Posterior cingulate gyrus (tissue), 11 donors: ENCODE measurements around the gene LMBRD1.
"Not testable (repeated sequence)": the region's sequence is repeated elsewhere in the genome, so short reads cannot be mapped to it uniquely, and the experiment has no call there.

ENCODE experiments used
- DNase-seq, 10 donors: peaks; one replicate each; pipeline versions ENCODE4 v3.0.0 to v3.0.0-alpha.2; 2020 to 2021; ENCODE audit warnings: mixed read lengths in 3 of 10
- intact Hi-C: fragments of 100-400 bp; cut with DNase I; formaldehyde crosslinking; loops from one replicate; pipeline ENCODE4 v1.15.1; 2023

Gene LMBRD1

DNA sequence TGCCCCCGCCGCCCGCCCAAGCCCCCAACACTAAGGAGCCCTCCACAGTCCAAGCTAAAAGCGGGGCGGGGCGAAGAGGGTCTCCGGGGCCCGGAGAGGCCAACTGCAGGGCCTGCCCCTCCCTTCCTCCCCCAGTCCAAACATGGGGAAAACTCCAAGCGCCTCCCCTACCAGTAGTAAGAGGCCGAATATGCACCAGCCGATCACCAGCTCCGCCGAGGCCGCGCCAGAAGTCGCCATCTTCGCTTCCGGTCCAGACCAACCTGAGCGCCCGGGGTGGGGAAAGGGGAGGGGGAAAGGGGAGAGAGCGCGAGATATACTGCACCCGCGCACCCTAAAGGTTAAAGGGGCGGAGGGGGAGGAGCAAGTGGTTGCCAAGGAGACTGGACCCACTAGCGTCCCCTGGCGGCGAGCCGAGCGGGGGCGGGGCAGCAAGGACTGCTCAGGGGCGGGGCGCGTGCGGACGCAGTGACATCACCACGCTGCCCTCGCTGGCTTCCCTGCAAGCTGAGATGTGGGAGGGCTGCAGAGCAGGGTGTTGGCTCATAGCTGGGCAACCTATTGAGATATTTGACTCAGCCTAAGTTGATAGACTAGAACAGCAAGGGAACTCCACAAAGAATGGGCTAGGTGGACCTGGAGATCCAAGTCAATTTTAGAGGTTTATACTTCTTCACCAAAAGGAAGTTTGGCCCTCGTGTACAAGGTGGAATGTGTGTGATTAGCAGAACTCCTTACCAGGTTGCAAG lies at the start of gene LMBRD1:
Gene LMBRD1, minus strand, starts transcription at position 369 of the 749 bp plus-strand sequence. Its CDS starts 129 bp downstream, at position 240.
- DNase-seq = peak; percentile 93 to 100 (median 98)
- intact Hi-C loops = no loop called here

DNA sequence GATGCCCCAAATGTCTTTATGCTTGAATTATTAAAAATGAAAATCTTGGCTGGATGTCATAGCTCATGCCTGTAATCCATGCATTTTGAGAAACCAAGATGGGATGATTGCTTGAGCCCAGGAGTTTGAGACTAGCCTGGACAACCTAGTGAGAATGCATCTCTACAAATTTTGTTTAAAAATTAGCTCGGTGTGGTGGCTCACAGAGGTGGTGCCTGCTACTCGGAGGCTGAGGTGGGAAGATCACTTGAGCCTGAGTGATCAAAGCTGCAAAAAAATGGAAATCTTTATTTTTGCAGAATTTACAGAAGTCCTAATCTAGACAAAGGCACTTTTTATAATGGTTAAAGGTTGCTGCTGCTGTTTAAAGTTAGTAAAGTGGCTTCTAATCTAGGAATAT lies 49.5 kb upstream of the LMBRD1 start:
- no peak for DNase-seq
- intact Hi-C loops = no loop called here

DNA sequence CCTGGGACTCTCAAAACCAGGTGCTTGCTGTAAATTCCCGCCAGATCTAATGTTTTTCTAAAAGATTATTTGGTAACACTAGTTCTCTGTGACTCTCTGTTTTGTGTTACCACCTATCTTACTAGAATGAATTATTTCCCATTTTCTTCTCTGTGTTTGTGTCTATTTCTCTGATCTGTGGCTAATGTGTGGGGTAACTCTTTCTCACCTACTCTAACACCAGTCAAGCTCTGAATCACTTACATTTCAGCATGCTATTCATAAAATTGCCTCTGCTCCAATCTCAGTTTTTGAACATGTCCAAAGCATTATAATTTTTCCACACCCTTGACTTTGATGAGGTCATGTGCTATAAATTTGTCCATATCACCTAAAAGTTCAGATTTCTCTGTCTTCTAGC lies 46.4 kb upstream of the LMBRD1 start:
- DNase-seq = no peak
- intact Hi-C loops = no loop called here

DNA sequence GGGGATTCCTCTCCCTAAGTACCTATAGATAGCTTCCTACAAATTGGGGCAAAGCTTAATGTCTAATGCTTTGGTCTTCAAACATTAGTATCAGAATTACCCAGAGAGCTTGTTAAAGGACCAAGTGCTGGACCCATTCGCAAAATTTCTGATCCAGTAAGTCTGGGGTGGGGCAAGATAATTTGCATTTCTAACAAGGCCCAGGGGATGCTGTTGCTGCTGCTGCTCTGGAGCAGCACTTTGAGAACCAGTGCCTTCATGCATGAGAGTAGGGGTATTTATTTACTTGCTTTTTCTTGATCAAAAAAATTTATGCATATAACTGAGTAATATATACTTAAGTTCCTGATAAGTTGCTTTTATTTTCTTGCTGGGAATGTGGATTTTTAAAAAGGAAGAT lies 45.1 kb upstream of the LMBRD1 start:
- intact Hi-C loops = no loop called here
- DNase-seq = no peak

DNA sequence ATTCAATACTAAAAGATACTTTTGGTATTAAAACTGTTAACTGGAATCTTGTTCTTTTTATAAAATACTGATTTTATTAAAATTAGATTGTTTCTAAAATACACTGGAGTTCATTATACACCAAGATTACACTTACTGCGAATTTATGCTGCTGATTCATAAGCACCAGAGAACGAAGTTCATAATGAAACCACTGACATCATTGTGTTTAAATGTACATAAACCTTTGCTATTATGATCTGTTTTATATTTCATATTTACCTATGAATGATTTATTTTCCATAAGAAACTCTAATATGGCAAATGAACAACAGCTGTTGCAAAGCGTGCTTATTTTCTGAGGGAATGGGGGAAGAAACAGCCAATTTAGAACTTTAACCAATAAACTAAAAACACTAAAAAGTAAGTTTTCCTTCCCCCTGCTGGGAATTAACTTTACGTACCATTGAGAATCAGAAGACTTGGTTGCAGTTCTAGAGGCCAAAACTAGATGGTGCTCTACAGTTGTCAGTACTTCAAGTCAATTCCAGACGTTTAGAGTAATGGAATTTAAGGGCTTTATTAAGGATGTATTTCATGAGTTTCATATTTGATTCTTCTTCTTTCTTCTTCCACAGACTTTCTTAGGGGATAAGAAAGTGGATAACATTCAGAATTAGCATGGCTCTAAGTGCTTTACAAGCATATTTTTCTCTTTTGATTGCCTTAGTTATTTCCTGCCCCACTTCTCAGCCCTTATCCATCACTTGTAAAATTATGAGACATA lies 38.8 kb upstream of the LMBRD1 start:
- peak in 1 of 10 donors; percentile 17 for DNase-seq
- intact Hi-C loops = loop anchor here (2.0 to 5.0 kb wide), 2 partner anchors 273 to 332 kb away; no protein-coding TSS in a partner anchor

DNA sequence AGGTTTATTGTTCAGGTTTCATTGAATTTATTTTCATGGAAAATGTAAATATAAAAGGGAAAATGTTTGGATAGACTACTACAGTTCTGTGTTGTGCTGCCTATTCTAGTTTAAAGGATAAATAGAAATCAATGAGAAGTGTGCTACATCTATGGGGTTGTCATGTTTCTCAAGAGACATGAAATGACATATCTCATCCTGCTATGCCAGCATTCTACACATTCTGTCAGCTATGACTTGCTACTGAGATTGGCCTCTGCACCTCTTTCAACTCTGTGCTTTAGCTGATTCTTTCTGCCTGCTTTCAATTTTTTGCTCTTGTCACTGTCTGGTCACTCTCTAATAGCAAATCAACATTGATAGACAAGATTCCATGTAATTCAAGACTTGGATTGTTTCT lies 35.7 kb upstream of the LMBRD1 start:
- DNase-seq = no peak
- intact Hi-C loops = no loop called here

DNA sequence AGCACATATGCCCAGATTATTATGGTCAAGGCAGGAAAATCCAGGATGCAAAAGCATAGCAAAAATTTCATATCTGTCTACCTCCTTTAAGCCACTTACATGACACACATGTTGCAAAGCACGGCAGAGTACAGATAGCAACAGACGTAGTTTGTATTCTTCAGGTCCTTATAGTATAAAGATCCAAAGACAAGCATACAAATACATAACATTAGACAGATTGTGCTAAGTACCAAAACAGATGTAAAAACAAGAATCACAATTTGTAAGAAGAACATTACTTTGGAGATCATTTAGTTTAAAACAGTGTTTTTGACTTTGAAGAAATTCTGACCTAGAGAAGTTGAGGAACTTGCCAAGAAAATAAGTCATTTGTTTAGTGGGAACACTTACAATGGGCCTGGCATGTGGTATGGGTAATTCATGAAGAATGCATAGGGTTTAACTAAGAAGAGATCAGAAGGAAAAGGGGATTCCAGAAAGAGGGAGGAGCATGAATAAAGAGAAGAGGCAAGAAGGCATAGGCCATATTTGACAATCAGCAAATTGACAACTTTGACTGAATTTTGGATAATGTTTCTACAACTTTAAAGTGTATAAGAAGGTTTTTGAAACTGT lies 30.6 kb upstream of the LMBRD1 start:
- DNase-seq = no peak
- intact Hi-C loops = no loop called here

DNA sequence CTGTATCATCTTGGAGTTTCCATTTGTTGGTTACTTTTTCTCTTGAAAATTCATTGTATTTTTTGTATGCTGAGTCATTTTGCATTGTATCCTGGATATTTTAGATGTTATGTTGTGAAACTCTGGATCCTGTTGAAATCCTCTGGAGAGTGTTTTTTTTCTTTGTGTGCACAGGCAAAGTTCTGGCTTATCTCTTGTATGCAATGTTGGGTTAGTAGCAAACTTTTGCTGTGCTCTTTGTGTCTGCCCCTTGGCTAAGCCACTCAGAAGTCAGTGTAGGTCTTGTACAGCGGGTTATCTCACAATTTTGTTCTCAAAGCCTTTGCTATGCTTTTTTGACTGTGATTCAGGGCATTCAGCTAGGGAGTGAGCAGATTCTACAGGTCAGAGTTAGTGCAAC lies 29.1 kb upstream of the LMBRD1 start:
- DNase-seq = no peak
- intact Hi-C loops = no loop called here

DNA sequence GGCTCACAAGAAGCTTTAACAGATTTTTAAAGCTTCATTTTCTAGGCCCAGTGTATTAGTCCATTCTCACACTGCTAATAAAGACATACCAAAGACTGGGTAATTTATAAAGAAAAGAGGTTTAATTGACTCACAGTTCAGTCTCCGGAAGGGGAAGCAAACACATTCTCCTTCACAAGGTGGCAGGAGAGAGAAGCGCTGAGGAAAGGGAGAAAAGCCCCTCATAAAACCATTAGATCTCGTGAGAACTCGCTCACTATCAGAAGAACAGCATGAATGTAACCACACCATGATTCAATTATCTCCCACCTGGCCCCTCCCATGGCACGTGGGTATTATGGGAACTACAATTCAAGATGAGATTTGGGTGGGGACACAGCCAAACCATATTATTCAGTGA lies 27.5 kb upstream of the LMBRD1 start:
- intact Hi-C loops = not testable (repeated sequence)

DNA sequence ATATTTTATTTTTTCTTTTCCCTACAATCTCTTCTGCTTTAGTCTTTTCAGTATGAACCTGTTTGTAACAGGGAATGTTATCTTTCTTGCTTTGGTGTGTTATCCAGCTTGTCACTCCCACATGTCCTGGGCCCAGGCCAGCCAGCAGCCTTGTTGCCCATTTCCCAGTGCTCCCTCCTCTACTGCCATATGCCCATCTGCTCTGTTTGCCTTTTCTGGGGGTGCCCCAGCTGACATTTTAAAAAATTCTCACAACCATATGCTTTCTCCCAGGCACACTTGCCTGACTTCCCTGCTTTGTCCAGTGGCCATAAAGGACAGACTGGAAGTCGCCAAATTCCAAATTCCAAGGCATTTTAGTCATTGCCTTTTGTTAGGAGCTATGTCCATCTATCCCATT lies 23.6 kb upstream of the LMBRD1 start:
- peak in 7 of 10 donors; percentile 22 to 89 (median 41) for DNase-seq
- intact Hi-C loops = no loop called here

More for the DNA sequence above, 27.5 kb upstream of the LMBRD1 start:
- not testable (repeated sequence) for DNase-seq

DNA sequence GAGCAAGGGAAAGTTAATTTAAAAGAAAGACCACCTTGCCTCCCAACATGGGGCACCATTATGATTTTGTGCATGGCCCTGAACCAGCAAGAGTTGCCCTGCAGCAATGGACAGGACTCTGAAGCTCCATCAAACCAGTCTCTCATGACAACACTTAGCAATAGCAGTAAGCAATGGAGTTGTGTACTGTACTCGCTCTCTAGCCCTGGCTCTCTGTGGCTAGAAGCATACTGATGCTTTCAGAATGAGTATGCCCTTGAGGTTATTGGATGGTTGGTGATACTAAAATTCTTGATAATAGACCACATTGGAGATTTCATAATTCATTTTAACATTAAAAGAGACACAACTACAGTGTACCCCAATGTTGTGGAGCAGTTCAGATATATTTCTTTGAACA lies 23.2 kb upstream of the LMBRD1 start:
- DNase-seq = no peak
- intact Hi-C loops = no loop called here

DNA sequence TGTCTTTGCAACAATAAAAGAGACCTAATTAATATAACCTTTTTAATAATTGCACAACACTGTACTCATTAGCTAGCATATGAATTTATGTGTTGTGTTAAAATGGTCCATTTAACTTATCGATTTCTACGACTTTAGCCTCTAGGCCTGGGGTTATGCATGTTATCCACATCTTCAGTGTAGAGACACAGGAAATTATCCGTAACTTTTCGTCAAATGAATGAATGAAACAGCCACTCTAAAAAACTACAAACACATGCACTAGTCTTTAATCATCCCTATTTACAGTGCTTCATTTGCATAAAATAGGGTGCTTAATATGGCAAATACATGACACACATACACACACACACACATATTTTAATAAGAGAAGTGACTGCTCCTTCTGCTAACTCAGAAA lies 22.3 kb upstream of the LMBRD1 start:
- DNase-seq = no peak
- intact Hi-C loops = no loop called here

DNA sequence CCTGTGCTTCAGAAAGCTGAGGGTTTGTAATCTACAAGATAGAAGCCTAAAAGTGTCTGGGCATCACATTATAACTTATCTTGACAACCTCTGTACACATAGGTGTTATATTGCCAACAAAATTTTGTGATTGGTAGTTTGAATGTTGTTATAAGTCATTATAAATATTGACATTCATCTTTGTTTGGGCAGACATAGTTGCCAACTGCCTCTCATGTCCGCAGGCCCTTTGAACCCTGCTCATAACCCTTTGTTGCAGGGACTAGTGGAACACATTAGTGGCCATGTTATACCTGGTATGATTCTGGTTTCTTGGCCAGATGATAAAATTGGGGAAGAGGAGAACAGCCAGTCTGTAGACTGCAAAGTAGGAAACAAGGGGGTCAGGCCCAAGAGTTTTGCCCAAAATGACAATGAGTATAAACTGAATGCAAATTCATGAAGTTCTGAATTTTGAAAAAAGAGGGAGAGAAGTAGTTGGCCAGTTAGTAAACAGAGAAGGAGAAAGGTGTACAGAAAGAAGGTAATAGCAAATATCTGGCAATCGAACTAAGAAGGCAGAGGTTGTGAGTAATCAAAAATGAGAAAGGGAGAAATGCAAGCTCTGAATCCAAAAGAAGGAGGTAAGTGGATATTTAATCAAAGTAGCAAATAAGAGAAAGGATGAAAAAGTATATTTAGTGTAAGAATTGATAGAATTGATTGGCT lies 21.6 kb upstream of the LMBRD1 start:
- intact Hi-C loops = no loop called here
- no peak for DNase-seq

DNA sequence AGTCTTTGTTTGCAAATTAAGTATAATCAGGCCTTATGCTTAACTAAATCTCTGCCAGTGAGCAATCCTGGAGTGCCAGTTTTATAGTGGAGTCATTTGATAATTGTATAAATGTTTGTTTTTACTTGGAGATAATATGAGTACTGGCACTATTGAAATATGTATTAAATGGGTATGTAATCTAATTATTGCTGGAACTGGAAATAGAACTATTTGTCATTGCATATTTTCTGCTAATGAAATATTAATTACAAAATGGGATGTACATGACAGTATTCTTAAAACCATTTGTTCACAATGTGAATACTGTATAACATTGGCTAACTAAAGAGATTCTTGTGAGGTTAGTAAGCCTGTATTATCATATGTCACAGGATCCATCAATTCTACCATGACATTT lies 20.5 kb upstream of the LMBRD1 start:
- intact Hi-C loops = no loop called here
- no peak for DNase-seq

DNA sequence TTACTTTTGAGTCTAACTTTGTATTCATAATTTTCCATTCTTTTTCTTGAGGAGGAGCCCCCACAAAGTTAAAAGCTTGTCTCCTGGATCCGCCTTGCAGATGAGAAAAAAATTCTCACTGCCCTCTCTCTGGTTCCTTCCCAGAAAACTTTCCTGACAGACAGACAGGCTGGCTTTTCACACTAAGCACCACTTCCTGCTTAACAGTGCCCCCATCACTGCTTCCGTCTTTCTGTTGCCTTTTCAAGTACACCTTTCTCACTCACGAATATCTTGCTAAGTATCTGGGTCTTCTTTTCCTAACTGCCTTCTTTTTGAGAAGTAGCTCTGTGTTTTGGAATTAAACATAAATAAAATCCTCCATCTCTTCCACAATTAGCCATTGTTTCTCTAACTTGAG lies 19.8 kb upstream of the LMBRD1 start:
- intact Hi-C loops = no loop called here

DNA sequence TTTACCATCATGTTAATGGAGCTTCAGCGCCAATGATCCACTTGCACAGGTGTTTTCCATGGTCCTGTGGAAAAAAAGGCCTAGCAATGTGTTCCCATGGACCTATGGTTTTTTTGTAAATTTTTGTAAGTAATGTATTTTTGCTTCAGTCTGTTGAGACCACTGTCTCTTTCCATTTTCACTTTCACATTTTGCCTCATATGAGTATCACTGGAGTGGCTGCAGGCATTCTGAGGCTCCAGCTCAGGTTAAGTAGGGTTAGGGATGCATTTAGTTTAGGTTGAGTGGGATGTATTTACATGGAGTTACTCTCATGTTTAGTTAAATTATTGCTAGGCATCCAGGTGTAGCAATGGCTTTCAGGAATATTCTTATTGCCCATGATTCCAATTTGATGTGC lies 19.2 kb upstream of the LMBRD1 start:
- intact Hi-C loops = no loop called here
- no peak for DNase-seq

More for the DNA sequence above, 19.8 kb upstream of the LMBRD1 start:
- no peak for DNase-seq

DNA sequence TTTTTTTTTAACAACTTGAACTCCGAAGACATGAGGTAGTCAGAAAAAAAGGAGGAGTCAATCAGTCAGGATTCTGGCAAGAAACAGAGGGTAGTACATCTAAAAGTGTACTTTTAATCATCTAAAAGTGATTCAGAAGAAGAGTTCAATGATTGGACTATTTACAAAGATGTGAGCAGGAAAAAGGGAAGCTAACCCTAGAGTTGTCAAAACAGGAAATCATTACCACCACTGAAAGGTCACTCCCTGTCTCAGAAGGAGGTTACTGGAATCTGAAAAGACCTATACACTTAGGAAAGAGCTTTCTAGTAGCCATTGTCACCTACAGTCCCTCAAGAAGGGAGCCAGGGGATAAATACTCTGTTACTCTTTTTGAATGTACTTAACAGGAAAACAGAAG lies 16.7 kb upstream of the LMBRD1 start:
- intact Hi-C loops = no loop called here
- DNase-seq = no peak

DNA sequence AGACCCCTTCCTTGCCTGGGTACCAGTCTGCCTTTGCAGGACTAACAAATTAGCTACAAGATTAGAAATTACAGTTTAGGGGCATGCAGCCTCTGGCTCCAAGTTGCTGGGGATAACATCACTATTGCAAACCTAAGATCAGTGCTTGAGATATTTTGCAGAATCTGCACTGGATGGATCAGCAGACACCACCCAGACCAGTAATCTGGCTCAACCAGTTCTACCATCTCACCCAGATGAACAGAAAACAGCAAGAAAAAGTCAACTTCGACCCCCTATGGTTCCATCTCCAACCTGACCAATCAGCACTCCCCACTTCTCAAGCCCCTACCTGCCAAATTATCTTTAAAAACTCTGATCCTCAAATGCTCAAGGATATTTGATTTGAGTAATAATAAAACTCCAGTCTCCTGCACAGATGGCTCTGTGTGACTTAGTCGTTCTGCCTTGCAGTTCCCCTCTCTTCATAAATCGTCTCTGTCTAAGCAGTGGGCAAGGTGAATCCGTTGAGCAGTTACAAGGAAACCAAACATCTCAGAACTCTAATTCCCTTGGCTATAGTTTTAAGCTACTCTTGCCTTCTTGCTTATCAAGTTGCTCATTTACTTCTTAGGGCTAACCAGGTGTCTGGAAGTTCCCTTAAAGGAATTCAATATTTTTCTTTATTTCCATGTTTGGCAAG lies 16.1 kb upstream of the LMBRD1 start:
- intact Hi-C loops = no loop called here
- DNase-seq = no peak

DNA sequence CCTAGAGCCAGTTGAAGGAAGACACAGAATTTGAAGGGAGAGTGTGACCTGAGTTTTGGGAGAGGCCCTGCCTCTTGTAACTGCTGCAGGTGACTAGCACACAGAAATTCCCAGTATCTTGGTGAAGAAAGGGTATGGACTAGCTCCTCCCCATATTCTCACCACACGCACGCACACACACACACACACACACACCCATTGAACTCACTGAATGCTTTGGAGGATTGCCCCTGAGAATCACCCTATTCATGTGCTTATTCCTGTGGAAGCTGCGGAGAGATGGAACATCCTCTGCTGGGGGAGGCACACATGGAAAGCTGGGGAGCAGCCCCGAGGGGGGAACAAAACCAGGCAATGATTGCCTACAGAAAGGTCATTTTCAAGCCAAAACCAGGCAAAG lies 6.2 kb upstream of the LMBRD1 start:
- intact Hi-C loops = no loop called here

DNA sequence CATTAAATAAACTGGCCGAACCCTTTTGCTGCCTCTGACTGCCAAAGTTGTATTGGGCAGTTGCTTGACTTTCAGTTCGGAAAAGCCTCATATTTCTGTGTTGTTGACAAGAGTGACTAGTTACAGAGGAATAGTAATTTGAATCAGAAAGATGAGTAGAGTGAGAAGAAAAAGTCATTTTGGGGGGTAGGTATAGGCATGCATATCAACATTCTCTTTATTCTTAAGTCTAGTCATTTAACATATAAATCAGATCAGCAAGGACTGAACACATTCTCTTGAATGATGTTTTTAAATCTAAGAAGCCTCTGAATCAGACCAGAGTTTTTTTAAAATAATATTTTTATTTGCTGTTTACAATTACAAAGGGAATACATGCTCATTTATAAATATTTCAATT lies 4.9 kb upstream of the LMBRD1 start:
- no peak for DNase-seq
- intact Hi-C loops = no loop called here

More for the DNA sequence above, 6.2 kb upstream of the LMBRD1 start:
- no peak for DNase-seq
